Upper lobe of left lung (tissue), 4 donors: ENCODE measurements around the gene USP6NL.

Experiments
- EP300 ChIP-seq, 4 donors: sonication (generic); formaldehyde crosslinking; IDR thresholded peaks; one replicate each; pipeline ENCODE4 v1.5.1; 2017; ENCODE audit warnings: antibody characterized with exemption in 4 of 4, control low read depth in 2 of 4
- TF ChIP-seq, protein P1 (sequence below), 6 experiments: fragments of 450-650 bp in 4 of 6; fragments of 200-600 bp in 2 of 6; sonication (generic) in 2 of 6; IDR thresholded peaks; one replicate each; pipeline ENCODE4 v1.5.1; 2016 to 2019; ENCODE audit warnings: antibody characterized with exemption in 6 of 6

- TF ChIP-seq EP300 (IDR thresholded peaks at IDR 0.05), result no peak
- TF ChIP-seq, protein P1, sequence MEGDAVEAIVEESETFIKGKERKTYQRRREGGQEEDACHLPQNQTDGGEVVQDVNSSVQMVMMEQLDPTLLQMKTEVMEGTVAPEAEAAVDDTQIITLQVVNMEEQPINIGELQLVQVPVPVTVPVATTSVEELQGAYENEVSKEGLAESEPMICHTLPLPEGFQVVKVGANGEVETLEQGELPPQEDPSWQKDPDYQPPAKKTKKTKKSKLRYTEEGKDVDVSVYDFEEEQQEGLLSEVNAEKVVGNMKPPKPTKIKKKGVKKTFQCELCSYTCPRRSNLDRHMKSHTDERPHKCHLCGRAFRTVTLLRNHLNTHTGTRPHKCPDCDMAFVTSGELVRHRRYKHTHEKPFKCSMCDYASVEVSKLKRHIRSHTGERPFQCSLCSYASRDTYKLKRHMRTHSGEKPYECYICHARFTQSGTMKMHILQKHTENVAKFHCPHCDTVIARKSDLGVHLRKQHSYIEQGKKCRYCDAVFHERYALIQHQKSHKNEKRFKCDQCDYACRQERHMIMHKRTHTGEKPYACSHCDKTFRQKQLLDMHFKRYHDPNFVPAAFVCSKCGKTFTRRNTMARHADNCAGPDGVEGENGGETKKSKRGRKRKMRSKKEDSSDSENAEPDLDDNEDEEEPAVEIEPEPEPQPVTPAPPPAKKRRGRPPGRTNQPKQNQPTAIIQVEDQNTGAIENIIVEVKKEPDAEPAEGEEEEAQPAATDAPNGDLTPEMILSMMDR (IDR thresholded peaks at IDR 0.05), result no peak
Observed at GRCh38 chr10:11564741-11565140, 46.7 kb downstream of the USP6NL start.
